ENCODE data around the gene HVCN1.
"Not testable (repeated sequence)": the region's sequence is repeated elsewhere in the genome, so short reads cannot be mapped to it uniquely, and the experiment has no call there.

HVCN1 gene, protein sequence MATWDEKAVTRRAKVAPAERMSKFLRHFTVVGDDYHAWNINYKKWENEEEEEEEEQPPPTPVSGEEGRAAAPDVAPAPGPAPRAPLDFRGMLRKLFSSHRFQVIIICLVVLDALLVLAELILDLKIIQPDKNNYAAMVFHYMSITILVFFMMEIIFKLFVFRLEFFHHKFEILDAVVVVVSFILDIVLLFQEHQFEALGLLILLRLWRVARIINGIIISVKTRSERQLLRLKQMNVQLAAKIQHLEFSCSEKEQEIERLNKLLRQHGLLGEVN

DNA sequence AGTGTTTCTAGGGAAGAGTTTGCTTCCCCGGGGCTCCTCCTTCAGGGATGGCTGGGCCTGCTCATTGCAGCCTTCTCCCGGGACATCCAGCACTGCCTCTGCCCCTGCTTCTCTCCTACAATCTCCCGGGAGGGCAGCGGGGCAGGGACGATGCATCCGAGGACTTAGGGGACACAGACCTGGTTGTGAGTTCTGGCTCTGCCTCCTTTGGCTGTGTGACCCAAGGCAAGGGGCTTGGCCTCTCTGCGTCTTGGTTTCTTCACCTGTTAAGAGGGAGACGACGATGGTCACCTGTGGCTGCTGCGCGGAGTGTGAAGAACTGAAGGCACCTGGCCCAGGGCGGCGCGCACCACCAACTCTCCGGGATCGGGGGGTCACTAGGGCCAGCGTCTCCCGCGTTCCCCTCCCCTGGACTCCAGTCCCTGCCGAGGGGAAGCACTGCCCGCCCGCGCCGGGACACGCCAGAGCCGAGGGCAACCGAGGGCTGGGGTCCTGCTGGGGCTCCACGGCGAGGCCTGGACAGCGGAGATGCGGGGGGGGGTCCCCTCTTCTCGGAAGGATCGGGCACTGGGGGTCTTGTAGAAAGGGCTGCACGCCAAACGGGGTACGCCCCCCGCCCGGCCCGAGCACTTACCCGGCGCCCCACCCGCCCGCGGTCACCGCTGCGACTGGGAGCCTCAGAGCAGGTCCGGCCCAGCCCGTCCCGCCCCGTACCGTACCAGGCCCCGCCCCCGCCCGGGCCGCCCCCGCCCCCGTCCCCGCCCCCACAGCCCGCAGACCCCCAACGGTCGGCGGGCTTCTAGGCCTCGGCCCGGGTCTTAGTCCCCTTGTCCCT, at the start of gene HVCN1:
Gene HVCN1 (minus strand): TSS at position 670 of the 835 bp plus-strand sequence. CDS start 5,870 bp downstream, outside the sequence.
- FAIRE-seq, result peak; percentile 60
- no peak for DNase-seq (ENCODE audit: extremely low spot score, insufficient read length, low read depth)

DNA sequence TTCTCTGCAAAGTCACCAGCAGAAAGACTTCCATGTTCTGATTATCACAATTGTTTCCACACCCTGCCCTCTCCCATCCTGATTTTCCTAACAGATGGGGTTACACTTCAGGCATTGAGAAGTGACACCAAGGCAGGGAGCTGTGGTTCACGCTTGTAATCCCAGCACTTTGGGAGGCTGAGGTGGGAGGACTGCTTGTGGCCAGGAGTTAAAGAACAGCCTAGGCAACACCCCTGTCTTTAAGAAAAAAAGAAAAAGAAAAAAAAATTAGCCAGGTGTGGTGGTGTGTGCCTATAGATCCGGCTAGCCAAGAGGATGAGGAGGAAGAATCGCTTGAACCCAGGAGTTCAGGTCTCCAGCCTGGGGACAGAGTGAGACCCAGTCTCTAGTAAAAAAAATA, 48.6 kb upstream of the HVCN1 start:
- FAIRE-seq (no peak), DNase-seq (ENCODE audit: extremely low spot score, insufficient read length, low read depth) (no peak)

DNA sequence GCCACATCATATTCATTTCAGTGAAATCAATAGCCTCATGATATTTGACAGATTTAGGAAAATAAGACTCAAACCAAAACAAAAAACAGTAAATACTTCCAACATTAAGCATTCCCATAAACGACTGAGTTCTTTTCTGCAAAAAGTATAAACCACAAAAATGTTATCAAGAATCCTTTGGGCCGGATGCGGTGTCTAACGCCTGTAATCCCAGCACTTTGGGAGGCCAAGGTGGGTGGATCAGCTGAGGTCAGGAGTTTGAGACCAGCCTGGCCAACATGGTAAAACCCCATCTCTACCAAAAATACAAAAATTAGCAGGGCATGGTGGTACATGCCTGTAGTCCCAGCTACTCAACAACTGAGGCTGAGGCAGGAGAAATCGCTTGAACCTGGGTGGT, 48.1 kb upstream of the HVCN1 start:
- not testable (repeated sequence) for DNase-seq (ENCODE audit: extremely low spot score, insufficient read length, low read depth); FAIRE-seq

DNA sequence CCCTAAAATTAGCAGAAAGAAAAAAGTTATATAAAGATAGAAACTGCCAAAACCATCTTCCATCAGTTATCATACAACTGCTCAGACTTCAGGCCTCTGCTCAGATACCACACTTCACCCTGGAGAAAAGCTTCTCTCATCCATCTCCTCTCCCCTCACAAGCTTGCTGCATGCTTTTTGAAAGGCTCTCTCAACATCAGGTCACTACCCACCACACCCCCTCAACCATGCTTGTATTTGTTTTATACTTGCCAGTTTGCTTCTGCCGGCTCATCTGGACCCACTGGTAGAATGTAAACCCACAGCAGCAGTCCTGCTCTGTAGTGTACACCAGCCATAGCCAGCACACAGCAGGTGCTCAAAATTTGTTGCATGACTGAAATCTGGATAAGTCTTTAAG, 45.0 kb upstream of the HVCN1 start:
- FAIRE-seq, result no peak

DNA sequence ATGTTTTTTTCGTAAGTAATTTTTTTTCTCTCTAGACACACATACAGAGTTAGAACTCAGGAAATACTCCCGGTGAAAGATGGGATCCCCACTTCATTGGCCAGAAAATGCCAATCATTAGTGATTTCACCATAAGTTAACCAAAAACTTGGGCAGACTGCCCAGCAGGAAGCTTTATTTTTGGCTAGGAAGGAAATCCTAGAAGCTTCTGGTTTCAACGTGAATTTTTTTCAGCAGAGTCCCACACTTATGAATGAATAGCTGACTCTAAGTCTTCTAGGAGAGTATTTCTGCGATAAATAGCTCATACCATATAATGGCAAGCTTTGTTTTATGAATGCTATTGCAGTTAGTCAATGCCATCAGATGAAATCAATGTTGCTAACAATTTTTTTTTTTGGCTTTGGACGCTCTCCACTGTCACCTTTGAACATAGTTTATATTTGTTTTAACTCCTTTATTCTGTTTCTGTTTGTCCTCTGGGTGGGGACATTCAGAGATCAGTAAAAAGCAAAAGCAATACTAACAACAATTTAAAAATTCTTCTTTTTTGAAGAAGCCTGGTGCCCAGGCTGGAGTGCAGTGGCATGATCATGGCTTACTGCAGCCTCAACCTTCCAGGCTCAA, 44.3 kb upstream of the HVCN1 start:
- DNase-seq (ENCODE audit: extremely low spot score, insufficient read length, low read depth) (no peak), FAIRE-seq (no peak)

More for the DNA sequence above, 45.0 kb upstream of the HVCN1 start:
- no peak for DNase-seq (ENCODE audit: extremely low spot score, insufficient read length, low read depth)

DNA sequence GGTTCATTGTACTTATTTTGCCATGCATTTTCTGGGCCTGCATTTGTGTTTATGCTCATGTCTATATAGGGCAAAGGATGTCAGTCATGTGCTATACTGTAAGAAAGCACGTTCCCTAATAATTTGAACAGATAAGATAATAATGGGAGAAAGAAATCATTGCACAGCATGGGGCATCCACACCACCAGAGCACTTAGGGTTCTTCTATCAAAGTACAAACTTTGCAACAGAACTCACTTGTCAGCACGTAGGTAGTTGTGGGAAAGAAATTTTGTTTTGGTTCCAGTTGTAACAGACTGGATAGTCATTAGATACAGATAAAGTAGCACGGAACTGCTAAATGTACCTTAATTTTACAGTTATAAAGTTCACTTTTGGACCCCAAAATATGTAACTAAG, 43.7 kb upstream of the HVCN1 start:
- FAIRE-seq, result no peak
- DNase-seq (ENCODE audit: extremely low spot score, insufficient read length, low read depth), result no peak

DNA sequence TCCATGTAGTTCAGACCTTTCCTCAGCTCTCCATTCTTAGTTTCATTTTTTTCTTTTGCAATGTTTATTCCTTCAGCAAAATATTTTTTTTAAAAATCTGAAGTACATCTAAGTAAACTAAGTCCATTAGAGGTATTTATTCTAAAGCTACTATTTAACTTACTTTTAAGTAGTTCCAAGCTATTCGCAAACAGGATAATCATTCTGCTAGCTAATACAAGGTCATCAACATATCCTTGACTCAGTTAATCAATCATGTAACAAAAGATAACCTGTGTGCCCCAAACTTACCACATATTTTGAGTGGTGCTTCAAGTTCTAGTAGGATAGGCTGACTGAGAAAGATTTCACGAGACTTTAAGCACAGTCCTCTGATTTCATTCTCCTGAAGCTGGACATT, 42.6 kb upstream of the HVCN1 start:
- no peak for FAIRE-seq

DNA sequence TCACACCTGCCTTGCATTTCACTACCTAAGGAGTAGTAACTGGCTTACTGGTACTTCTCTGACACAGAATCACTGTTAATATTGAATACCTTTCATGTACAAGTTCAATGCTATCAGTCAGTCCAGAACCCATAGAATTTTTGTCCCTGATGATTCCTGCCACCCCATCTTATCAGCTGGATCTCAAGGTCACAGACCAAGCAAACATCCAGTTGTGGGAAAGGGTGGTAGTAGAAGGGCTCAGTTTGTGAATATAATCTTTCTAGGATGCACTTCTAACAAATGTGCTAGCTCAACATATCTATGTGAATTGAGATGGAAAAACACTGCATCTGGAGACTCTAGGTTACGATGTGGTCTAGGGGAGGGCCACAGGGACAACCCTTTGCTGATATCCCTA, 39.7 kb upstream of the HVCN1 start:
- DNase-seq (ENCODE audit: extremely low spot score, insufficient read length, low read depth) (no peak), FAIRE-seq (no peak)

More for the DNA sequence above, 42.6 kb upstream of the HVCN1 start:
- DNase-seq (ENCODE audit: extremely low spot score, insufficient read length, low read depth), result no peak

DNA sequence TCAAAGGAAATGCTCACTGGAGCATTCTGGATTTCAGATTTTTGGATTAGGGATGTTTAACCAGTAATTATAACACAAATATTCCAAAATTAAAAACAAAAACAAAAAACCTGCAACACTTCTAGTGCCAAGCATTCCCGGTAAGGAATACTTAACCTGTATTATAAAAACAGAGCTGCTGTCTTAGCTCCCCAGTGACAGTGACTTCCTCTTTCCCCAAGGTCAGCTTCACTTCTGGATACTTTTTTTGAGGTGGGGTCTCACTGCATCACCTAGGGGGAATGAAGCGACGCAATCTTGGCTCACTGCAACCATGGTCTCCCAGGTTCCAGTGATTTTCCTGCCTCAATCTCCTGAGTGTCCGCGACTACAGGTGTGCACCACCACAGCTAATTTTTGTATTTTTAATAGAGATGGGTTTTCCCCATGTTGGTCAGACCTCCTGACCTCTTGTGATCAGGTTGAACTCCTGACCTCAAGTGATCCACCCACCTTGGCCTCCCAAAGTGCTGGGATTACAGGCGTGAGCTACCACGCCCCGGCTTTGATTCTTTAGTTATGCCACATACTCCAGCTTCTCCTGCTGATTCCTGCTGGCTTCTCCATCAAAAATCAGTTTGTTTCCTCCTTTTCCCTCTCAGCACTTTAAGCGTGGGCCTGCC, 37.9 kb upstream of the HVCN1 start:
- DNase-seq (ENCODE audit: extremely low spot score, insufficient read length, low read depth) (no peak), FAIRE-seq (peak; percentile 15)

DNA sequence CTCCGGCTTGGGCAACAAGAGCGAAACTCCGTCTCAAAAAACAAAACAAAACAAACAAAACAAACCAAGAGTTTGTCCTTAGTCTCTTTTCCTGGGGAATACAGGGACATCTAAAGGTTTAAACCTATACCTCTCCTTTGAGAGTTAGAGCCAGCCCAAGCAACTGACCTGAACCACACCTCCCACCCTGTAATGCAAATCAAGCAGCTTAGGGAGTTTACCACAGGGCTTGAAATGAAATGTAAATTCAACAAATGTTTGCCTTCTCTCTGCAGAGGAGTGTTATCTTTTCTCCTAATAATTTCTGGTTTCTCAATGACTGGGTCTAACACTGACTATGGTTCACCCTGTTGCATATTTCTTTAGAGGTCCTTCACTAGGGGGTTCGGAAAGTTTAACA, 37.1 kb upstream of the HVCN1 start:
- FAIRE-seq, result no peak

DNA sequence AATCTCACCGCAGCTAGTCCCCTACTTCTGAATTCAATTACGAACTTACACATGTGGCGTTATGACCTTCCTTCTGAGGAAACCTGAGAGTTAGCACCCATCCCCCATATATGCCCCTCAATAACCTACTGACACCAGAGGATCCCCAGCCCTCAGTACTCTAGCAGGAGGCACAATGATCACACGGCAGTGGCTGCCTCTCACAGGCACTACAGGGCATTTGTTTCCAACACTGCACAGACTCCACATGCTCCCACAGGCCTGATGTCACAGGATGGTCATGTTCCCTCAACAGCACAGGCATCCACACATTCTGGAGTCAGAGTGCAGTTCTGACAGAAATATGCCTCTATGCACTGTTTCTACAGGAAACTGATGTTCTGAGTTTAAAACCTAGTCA, 36.4 kb upstream of the HVCN1 start:
- DNase-seq (ENCODE audit: extremely low spot score, insufficient read length, low read depth) (no peak), FAIRE-seq (no peak)

More for the DNA sequence above, 37.1 kb upstream of the HVCN1 start:
- no peak for DNase-seq (ENCODE audit: extremely low spot score, insufficient read length, low read depth)

DNA sequence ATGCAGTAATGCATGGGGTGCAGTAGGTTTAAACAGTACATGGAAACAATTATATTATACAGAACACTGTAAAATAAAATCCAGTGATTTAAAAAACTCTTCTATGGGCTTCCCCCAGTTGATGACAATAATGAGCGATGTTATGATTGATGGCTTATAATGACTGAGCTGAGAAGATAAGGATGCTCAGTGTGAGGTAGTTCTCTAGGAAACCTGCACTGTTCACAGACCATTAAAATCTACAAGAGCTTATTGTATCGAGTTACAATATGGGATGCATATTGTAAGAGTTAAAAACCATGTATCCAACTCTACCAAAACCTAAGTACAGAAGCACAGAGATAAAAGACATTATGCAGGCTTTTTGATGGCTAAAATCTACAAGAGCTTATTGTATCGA, 34.0 kb upstream of the HVCN1 start:
- not testable (repeated sequence) for DNase-seq (ENCODE audit: extremely low spot score, insufficient read length, low read depth); FAIRE-seq

DNA sequence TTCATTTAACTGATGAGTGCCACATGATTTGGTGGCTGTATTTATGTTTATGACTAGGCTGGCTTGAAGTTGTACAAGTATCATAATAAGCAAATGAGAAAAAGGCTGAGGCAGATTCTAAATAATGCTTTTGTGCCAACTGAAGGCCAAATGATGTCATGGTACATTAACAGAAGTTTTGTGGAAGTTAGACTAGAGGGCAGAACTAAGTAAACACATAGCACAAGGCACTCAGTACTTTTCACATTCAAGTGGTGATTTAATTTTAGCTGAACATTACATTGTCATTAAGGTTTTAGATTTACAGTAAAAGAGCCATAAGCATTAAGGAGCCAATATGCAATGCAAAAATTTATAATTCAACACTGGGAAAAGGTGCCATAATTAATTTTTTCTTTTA, 32.7 kb upstream of the HVCN1 start:
- DNase-seq (ENCODE audit: extremely low spot score, insufficient read length, low read depth), result no peak
- FAIRE-seq, result no peak

DNA sequence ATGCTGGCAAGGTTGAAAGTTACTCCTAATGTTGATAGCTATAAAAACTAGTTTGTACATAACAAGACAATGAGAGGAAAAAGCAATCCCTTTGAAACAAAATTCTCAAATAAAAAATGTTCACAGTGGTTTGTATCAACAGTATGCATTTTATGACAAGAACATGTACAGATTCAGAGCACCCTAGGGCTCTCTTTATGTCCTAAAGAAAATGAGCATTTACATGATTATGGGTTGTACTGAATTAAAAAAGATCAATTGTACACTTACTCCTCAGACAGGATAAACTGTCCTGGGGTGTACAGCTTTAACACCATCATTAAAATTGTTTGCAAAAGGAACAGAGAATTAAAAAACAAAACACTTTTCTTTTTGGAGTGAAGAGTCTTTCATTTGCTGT, 31.6 kb upstream of the HVCN1 start:
- FAIRE-seq (no peak), DNase-seq (ENCODE audit: extremely low spot score, insufficient read length, low read depth) (no peak)

DNA sequence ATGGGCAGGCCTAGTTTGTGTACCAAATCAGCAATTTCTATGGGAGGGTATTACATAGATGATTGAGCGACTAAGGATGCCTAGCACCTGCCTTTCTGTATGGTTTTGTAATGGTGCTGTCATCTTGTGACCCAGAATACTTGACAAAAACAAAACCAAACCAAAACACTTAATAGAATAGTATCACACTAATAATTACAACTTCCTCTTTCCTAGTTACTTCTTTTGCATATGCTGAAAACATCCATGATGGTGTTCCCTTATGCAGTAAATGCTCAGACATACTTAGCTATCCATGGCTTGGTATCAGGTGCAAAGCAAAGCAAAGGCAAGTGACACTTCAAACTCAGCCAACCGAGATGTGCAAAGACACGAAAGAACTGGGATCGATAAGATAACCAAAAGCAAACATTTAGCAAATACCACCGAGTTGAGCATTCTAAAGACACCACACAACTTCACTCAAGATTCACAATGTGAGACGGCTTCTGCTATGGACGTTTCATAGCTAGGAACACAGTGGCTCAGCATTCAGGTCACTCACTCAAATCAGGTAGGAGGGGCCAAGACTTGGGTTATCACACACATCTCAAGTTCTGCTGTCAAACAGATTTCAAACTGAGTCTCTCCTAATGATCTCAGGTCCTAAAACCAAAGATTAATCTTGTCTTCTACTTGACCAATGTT, 29.4 kb upstream of the HVCN1 start:
- no peak for FAIRE-seq

DNA sequence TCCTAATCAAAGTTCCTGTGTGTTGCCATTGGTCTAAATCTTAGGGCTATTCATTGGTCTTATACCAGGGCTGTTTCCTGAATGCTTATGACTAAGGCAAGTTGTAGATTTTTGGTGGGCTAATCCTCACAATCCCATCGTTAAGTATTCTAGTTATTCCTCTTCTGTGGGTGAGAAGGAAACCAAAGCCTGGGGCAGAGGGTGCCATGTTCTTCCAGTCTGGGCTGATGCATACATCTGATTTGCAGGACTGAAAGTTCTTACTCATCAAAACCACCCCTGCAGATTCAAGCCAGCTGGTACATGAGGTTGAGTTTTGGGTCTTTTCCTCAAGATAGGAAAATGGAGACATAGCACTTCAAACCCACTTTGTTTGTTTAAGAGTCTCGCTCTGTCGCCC, 28.1 kb upstream of the HVCN1 start:
- no peak for FAIRE-seq
- DNase-seq (ENCODE audit: extremely low spot score, insufficient read length, low read depth), result no peak

More for the DNA sequence above, 29.4 kb upstream of the HVCN1 start:
- DNase-seq (ENCODE audit: extremely low spot score, insufficient read length, low read depth), result no peak

DNA sequence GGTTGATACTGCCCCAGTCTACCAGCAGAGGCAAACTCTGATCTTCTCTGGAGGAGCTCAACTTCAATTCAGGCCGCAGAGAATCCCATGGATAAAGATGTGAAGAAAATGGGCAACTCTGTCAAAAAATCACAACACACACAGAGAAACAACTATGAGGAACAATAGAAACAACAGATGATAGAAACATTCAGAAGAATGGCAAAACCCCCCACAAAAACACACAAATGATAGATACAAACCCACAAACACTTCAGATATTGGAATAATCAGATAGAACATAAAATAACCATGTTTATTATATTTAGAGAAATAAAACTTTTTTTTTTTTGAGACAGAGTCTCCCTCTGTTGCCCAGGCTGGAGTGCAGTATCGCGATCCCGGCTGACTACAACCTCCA, 20.0 kb upstream of the HVCN1 start:
- DNase-seq (ENCODE audit: extremely low spot score, insufficient read length, low read depth), result no peak
- FAIRE-seq, result no peak

DNA sequence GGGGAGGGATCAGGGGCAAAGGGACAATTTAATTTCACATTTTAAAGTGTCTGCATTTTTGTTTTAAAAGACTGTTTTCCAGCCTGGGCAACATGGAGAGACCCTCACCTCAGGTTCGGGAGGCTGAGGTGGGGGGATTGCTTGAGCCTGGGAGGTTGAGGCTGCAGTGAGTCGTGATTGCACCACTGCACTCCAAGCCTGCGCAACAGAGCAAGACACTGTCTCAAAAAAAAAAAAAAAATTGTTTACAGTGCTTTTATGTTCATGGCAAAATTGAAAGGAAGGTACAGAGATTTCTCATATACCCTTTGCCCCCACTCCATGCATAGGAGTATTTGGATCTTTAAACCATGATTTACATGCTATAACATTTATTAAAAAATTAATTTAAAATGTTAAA, 16.4 kb upstream of the HVCN1 start:
- FAIRE-seq (no peak), DNase-seq (ENCODE audit: extremely low spot score, insufficient read length, low read depth) (no peak)

DNA sequence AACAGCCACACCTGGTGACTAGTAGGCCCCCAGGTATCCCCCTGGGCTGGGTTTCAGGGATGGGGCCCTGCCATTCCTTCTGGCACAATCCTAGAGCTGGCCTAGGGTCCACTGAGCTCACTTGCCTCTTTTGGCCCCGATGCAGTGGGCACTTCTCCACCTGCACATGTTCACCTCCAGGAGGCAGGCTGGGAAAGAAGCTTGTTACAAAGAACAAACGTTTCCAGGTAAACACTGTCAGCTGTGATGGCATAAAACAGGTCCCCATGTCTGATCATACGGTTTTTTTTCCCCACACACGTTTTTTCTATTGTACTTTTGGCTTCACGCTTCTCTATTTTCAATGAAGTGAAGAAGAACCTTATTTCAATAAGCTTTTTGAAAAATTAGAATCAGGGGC, 15.8 kb upstream of the HVCN1 start:
- DNase-seq (ENCODE audit: extremely low spot score, insufficient read length, low read depth), result no peak
- peak; percentile 18 for FAIRE-seq

DNA sequence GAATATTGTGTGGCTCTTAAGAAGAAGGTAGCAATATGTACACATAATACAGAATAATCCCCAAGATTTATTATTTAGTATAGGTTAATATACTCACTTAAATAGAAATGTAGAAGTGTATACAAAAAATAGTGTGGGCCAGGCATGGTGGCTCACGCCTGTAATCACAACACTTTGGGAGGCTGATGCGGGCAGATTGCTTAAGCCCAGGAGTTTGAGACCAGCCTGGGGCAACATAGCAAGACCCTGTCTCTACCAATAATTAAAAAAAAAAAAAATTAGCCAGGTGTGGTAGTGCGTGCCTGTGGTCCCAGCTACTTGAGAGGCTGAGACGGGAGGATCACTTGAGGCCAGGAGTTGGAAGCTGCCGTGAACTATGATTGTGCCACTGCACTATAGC, 15.3 kb upstream of the HVCN1 start:
- no peak for DNase-seq (ENCODE audit: extremely low spot score, insufficient read length, low read depth)
- no peak for FAIRE-seq
